Fibroblast of the aortic adventitia (primary cell): ENCODE data around the gene ETV5. TPM values are rescaled to one million over a fixed set of nuclear protein-coding genes. Genes with fewer than 3 reads are reported as not detected.

ENCODE experiments used
- DNase-seq: peaks from one replicate; pipeline ENCODE4 v3.0.0-alpha.2; 2010; ENCODE audit warnings: low read depth
- H3K4me3 ChIP-seq: 2 replicates; pipeline ENCODE4 v1.5.1; 2011; ENCODE audit warnings: low read depth, mild to moderate bottlenecking, control low read depth, low read length, moderate library complexity
- total RNA-seq: library from RNA; depleted of rRNA; stranded (reverse); fragments of >200 nt; gene quantifications from 2 replicates; pipeline ENCODE4 v1.2.3, GENCODE V29; 2012; ENCODE audit warnings: low replicate concordance
- TF ChIP-seq, protein P1 (sequence below): IDR thresholded peaks from 2 replicates; pipeline ENCODE4 v1.5.1; 2011; ENCODE audit warnings: mild to moderate bottlenecking, low read length, control low read depth, inconsistent platforms; ENCODE audit not compliant: insufficient read depth

ETV5 gene
- total RNA-seq, 1 donor: 78.8 TPM

DNA sequence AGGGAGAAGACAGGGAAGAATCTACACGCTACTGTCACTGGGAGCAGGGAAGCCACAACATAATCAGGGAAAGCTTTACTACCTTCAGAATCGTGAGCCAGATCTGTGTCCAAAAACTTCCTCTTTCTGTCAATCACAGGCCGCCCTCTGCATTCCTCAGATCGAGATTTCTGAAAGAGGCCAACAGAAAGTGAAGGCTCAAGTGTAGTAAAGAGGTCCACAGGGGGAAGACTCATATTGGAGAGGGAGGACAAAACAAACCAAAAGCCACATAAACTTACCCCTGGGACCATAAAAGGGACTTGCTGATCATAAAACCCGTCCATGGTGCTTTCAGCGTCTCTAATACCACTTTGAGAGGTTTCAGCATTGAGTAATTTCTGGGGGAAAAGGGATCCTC, 3.3 kb downstream of the ETV5 start:
- H3K4me3 ChIP-seq: no peak overlapping the region
- TF ChIP-seq, protein P1, sequence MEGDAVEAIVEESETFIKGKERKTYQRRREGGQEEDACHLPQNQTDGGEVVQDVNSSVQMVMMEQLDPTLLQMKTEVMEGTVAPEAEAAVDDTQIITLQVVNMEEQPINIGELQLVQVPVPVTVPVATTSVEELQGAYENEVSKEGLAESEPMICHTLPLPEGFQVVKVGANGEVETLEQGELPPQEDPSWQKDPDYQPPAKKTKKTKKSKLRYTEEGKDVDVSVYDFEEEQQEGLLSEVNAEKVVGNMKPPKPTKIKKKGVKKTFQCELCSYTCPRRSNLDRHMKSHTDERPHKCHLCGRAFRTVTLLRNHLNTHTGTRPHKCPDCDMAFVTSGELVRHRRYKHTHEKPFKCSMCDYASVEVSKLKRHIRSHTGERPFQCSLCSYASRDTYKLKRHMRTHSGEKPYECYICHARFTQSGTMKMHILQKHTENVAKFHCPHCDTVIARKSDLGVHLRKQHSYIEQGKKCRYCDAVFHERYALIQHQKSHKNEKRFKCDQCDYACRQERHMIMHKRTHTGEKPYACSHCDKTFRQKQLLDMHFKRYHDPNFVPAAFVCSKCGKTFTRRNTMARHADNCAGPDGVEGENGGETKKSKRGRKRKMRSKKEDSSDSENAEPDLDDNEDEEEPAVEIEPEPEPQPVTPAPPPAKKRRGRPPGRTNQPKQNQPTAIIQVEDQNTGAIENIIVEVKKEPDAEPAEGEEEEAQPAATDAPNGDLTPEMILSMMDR: no peak
- DNase-seq: no peak

DNA sequence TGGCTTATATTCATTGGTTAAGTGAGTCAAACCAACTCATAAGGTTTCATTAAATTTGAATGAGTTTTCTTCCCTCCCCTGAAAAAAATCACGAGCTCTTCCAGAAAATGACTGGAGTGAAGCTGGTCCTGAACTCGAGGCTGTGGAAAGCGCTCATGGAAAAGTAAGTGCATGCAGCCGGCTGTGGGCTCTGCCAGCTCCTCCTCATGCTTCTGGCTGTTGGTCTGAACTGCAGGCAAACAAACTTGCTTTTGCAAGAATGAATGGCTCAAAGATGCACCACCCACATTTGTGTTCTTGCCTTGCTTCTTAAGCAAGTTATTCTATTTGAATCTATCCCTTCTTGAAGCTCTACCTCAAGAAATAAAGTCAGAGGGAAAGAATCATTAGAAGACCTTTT, 6.2 kb downstream of the ETV5 start:
- TF ChIP-seq, protein P1: no peak
- DNase-seq: peak; percentile 65
- no peak overlapping the region for H3K4me3 ChIP-seq

DNA sequence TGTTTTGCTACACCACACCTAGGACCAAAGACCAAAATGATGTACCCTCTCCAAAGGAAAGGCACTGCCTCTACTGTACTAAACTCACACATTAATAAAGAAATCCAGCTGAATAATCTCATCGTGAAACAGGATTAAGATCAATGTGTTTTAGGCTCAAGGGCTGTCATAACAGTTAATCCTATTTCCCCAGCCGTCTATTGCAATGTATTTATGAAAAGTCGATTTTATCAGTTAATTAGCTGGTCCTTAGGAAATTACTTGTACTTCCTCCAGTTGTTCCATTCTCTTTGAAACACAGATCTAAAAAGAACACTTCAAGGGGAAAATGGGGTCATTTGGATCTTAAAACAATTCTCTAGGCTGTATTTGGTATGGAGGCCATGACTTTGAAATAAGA, 8.5 kb downstream of the ETV5 start:
- TF ChIP-seq, protein P1: no peak
- no peak for DNase-seq
- no peak overlapping the region for H3K4me3 ChIP-seq

DNA sequence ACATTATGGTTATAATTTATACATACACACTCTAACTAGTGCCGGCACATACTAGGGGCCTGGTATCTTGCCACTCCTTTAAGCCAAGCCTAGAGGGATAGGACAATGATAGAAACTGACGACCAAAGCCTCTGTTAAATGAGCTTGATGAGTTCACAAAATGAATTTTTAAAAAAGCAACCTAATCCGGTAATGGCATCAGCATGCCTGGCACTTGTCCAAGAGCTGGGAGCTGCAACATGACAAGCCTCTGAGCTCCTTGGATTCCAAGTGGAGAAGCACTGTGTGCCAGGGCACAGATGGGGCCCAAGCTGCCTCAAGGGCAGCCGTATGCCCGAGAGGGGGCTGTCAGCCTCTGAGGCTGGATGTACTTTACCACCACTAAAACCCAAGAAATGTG, 9.7 kb downstream of the ETV5 start:
- TF ChIP-seq, protein P1: no peak
- no peak overlapping the region for H3K4me3 ChIP-seq
- peak; percentile 74 for DNase-seq

DNA sequence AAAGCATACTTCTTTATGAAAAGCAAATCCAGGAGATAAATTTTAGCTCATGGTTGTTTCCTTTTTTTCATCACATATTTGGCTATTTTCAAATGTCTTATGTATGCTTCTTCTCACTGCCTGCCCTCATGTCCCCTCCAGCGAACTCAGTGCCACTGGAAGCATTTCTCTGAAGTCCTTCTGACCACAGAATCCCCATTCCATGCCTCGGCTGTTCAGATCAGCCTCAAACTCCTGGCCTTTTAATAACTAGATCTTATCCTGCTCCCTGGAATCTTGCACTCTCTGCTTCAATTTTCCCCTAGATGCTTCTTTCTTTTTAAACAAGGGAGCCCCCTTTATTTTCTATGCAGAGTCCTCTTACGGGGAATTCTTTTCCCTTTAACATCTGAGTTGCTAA, 10.1 kb downstream of the ETV5 start:
- no peak for DNase-seq
- H3K4me3 ChIP-seq: no peak overlapping the region
- TF ChIP-seq, protein P1: no peak

DNA sequence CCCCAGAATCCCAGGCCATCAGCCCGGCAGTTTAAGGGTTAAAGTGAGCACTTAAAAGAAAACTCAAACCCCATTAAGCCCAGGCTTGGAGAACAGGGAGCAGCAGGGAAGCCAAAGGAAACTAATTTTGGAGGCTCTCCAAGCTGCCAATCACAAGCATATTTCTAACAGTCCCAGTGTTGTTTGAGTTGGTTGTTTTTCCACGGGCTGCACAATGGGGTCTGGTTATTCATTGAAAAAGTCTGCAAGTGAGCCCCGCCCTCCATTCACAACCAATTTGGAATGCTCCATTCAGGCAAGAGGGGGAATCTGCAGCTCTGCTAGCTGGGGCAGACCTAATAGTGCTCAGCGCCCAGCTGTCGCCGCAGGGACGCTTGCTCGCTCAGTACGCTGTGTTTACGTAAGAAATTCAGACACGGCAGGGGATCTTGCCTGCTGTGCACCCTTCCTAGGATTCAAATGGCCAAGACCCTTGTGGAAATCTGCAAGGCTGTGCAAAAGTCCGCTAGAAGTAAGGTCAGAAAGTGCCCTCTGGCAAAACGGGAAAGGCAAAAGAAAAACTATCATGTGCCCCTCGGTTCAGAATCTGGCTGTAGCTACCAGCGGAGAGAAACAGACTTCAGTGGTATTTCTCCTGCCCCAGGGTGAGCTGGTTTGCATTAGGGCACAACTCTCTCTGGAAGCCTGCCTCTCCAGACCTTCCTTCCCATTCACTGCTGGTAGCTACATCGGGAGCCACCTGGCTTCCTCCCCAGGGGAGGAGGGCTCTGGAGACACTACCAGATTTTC, 11.0 kb downstream of the ETV5 start:
- TF ChIP-seq, protein P1: no peak
- H3K4me3 ChIP-seq: peak overlapping the region; percentile 57
- DNase-seq: peak; percentile 89

DNA sequence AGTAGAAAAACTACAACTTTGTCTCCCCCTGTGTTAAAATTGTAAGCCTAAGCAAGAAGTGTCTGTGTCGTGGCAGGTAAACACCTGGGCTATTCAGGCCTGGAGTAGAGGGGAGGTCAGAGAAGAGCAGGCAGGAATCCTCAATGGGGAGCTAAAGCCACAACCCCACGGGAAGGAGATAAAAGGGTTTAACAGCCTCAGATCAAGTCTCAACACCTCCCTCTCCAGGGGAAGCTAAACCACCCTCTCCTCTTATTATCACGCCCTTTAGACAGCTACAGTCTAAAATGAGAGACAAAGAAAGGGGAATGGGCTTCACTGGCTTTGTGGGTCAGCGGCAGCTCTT, 11.6 kb downstream of the ETV5 start:
- H3K4me3 ChIP-seq: peak overlapping the region; percentile 57
- TF ChIP-seq, protein P1: no peak
- no peak for DNase-seq
